Dedifferentiated amniotic fluid mesenchymal stem cell (primary cell): Measurements from ENCODE around the gene HS3ST2.
"Not testable (repeated sequence)": the region's sequence is repeated elsewhere in the genome, so short reads cannot be mapped to it uniquely, and the experiment has no call there.

ENCODE experiments used
- DNase-seq: peaks from one replicate; pipeline ENCODE4 v3.0.0-alpha.2; 2016; ENCODE audit errors: extremely low spot score

HS3ST2 gene

GRCh38 chr16:22932032-22932771 is 118.2 kb downstream of the HS3ST2 start:
- no peak for DNase-seq

GRCh38 chr16:22933173-22933572 is 119.2 kb downstream of the HS3ST2 start:
- no peak for DNase-seq

GRCh38 chr16:22934786-22935185 is 120.8 kb downstream of the HS3ST2 start:
- DNase-seq, result no peak

GRCh38 chr16:22937169-22937568 is 123.2 kb downstream of the HS3ST2 start:
- no peak for DNase-seq

- DNase-seq, result no peak
These were observed 124.7 kb downstream of the HS3ST2 start for GRCh38 chr16:22938647-22939046.

- not testable (repeated sequence) for DNase-seq
These were observed 125.9 kb downstream of the HS3ST2 start for GRCh38 chr16:22939744-22940363.

- DNase-seq, result no peak
These were observed 128.1 kb downstream of the HS3ST2 start for GRCh38 chr16:22941970-22942501.

- no peak for DNase-seq
These were observed 128.8 kb downstream of the HS3ST2 start for GRCh38 chr16:22942811-22943210.

- DNase-seq, result no peak
These were observed 131.4 kb downstream of the HS3ST2 start for GRCh38 chr16:22945361-22945760.

- no peak for DNase-seq
These were observed 132.5 kb downstream of the HS3ST2 start for GRCh38 chr16:22946433-22946832.

GRCh38 chr16:22948058-22948602 is 134.2 kb downstream of the HS3ST2 start:
- DNase-seq, result no peak

GRCh38 chr16:22948603-22949368 is 134.8 kb downstream of the HS3ST2 start:
- DNase-seq, result peak; percentile 22

- no peak for DNase-seq
These were observed 141.6 kb downstream of the HS3ST2 start for GRCh38 chr16:22955461-22956070.

GRCh38 chr16:22961206-22961605 is 147.2 kb downstream of the HS3ST2 start:
- DNase-seq, result no peak

- no peak for DNase-seq
These were observed 148.9 kb downstream of the HS3ST2 start for GRCh38 chr16:22962905-22963304.
